NCI-H1436 (cell line): ENCODE measurements around the gene SOX5.

Experiments used
- DNase-seq: peaks from one replicate; lab custom pipeline; 2025; lab: John Stamatoyannopoulos, UW

Gene SOX5

GRCh38 chr12:23484238-23484637 lies 465.2 kb downstream of the SOX5 start:
- no peak for DNase-seq

DNA sequence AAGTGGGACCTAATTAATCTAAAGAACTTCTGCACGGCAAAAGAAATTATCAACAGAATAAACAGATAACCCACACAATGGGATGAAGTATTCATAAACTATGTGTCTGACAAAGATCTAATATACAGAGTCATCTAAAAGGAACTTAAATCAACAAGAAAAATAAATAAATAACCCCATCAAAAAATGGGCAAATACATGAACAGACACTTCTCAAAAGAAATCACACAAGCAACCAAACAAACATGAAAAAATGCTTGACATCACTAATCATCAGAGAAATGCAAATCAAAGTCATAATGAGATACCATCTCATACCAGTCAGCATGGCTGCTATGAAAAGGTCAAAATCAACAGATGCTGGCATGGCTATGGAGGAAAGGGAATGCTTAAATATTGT lies 466.9 kb downstream of the SOX5 start:
- no peak for DNase-seq
